Neural crest cell (in vitro differentiated cells): Measurements from ENCODE around the gene OASL. TPM values are rescaled to one million over a fixed set of nuclear protein-coding genes. Genes with fewer than 3 reads are reported as not detected.

Experiments
- DNase-seq: peaks from one replicate; pipeline ENCODE4 v3.0.0; 2021; ENCODE audit warnings: low read depth, mixed read lengths, low spot score
- H3K27ac Mint-ChIP-seq: one replicate; pipeline ENCODE4 v1.8.0; 2021; ENCODE audit warnings: mild to moderate bottlenecking, mixed read lengths; ENCODE audit not compliant: unreplicated experiment
- H3K27me3 Mint-ChIP-seq: 2 replicates; pipeline ENCODE4 v1.8.0; 2021; ENCODE audit warnings: low read depth, mild to moderate bottlenecking, mixed read lengths
- H3K36me3 Mint-ChIP-seq: 2 replicates; pipeline ENCODE4 v1.8.0; 2021; ENCODE audit warnings: low read depth, mild to moderate bottlenecking, mixed read lengths
- H3K4me1 Mint-ChIP-seq: 2 replicates; pipeline ENCODE4 v1.8.0; 2021; ENCODE audit warnings: mixed read lengths
- H3K4me3 Mint-ChIP-seq: one replicate; pipeline ENCODE4 v1.8.0; 2021; ENCODE audit warnings: mild to moderate bottlenecking, mixed read lengths
- H3K9me3 Mint-ChIP-seq: 2 replicates; pipeline ENCODE4 v1.8.0; 2021; ENCODE audit warnings: mixed read lengths
- CTCF ChIP-seq: fragments of 200-600 bp; sonication (generic); conservative IDR thresholded peaks from 2 replicates; pipeline ENCODE4 v1.5.0; 2021; ENCODE audit warnings: antibody characterized with exemption, mild to moderate bottlenecking
- total RNA-seq: library from RNA; stranded (reverse); gene quantifications from 2 replicates; pipeline ENCODE4 v1.2.1, GENCODE V29; 2021

The OASL gene
- total RNA-seq, 1 donor from 2014 or later, result not detected

GRCh38 chr12:121000530-121000929 is 38.5 kb downstream of the OASL start:
- no peak for TF ChIP-seq CTCF
- H3K4me3 Mint-ChIP-seq, result no peak overlapping the region
- H3K9me3 Mint-ChIP-seq, result peaks cover 3% of the 10 kb centered on the region
- H3K27ac Mint-ChIP-seq, result no peak overlapping the region
- H3K27me3 Mint-ChIP-seq, result peaks cover 3% of the 10 kb centered on the region
- peaks cover 6% of the 10 kb centered on the region for H3K36me3 Mint-ChIP-seq
- H3K4me1 Mint-ChIP-seq, result no peaks in the 10 kb centered on the region
- DNase-seq, result no peak

GRCh38 chr12:120999191-121000120 is 39.6 kb downstream of the OASL start:
- H3K36me3 Mint-ChIP-seq, result peaks cover 3% of the 10 kb centered on the region
- no peak for DNase-seq
- no peak for TF ChIP-seq CTCF
- H3K9me3 Mint-ChIP-seq, result peaks cover 12% of the 10 kb centered on the region
- H3K27me3 Mint-ChIP-seq, result peaks cover 5% of the 10 kb centered on the region
- H3K4me3 Mint-ChIP-seq, result no peak overlapping the region
- H3K4me1 Mint-ChIP-seq, result no peaks in the 10 kb centered on the region
- no peak overlapping the region for H3K27ac Mint-ChIP-seq

GRCh38 chr12:120998435-120998834 is 40.6 kb downstream of the OASL start:
- Mint-ChIP-seq H3K36me3 (no peaks in the 10 kb centered on the region), H3K9me3 (peaks cover 12% of the 10 kb centered on the region), H3K27ac (no peak overlapping the region), H3K27me3 (peaks cover 5% of the 10 kb centered on the region), H3K4me1 (no peaks in the 10 kb centered on the region), H3K4me3 (no peak overlapping the region)
- no peak for TF ChIP-seq CTCF
- DNase-seq, result no peak

GRCh38 chr12:120997448-120997847 is 41.6 kb downstream of the OASL start:
- TF ChIP-seq CTCF, result no peak
- H3K4me1 Mint-ChIP-seq, result no peaks in the 10 kb centered on the region
- H3K4me3 Mint-ChIP-seq, result no peak overlapping the region
- no peak for DNase-seq
- H3K27ac Mint-ChIP-seq, result no peak overlapping the region
- no peaks in the 10 kb centered on the region for H3K36me3 Mint-ChIP-seq
- H3K27me3 Mint-ChIP-seq, result peaks cover 5% of the 10 kb centered on the region
- peaks cover 12% of the 10 kb centered on the region for H3K9me3 Mint-ChIP-seq

- peaks cover 12% of the 10 kb centered on the region for H3K9me3 Mint-ChIP-seq
- no peak overlapping the region for H3K4me3 Mint-ChIP-seq
- H3K36me3 Mint-ChIP-seq, result no peaks in the 10 kb centered on the region
- no peaks in the 10 kb centered on the region for H3K4me1 Mint-ChIP-seq
- H3K27me3 Mint-ChIP-seq, result peaks cover 9% of the 10 kb centered on the region
- no peak for DNase-seq
- TF ChIP-seq CTCF, result no peak
- H3K27ac Mint-ChIP-seq, result no peak overlapping the region
These were observed 42.8 kb downstream of the OASL start for GRCh38 chr12:120996133-120996746.
